GM03348 (cell line): ENCODE measurements around the gene CCDC92B.
A peak's percentile ranks its signal among the peaks of the same experiment; 100 is the strongest.
"Not testable (repeated sequence)": the region's sequence is repeated elsewhere in the genome, so short reads cannot be mapped to it uniquely, and the experiment has no call there.

Experiments
- DNase-seq: peaks from one replicate; pipeline ENCODE4 v3.0.0; 2012; ENCODE audit warnings: low spot score

The CCDC92B gene

GRCh38 chr17:2703606-2704005 lies 45.8 kb downstream of the CCDC92B start:
- no peak for DNase-seq

- no peak for DNase-seq
Measured at GRCh38 chr17:2703181-2703580, 46.3 kb downstream of the CCDC92B start.

DNA sequence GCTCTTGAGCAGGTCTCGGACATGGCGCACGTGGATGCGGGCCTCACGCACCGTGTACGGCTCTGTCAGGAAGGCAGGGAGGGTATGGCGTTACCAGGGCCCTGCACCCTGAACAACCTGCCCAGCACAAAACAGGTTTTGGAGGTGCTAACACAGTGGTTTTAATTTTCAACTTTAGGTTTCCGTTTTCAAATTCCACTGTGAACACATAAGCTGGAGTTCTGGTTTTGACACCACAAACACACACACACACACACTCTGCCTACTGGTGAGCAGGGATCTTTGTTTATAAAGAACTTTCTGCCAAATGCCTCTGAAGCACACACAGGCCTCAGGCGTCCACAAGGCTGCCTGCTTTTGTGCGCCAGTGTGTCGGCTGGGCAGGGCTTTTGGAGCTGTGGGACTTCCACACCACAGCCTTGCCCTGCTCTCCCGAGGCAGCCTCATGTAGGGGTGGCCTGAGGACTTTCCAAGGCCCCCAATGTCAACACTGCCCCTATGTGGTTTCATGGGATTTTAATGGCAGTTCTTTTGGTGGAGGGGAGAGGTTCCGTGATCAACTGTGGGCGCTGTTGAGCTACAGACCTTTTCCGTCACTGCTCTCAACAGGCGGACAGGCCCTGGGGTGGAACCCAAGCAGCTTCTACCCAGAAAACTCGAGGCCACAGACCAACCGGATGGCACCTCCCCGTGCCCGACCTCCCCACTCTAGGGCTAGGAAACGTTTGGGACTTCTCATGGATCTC lies 47.3 kb downstream of the CCDC92B start:
- no peak for DNase-seq

- no peak for DNase-seq
Measured at GRCh38 chr17:2701161-2701995, 48.1 kb downstream of the CCDC92B start.

GRCh38 chr17:2700491-2701141 lies 48.8 kb downstream of the CCDC92B start:
- DNase-seq, result no peak

- DNase-seq, result no peak
Measured at GRCh38 chr17:2700030-2700490, 49.4 kb downstream of the CCDC92B start.

- DNase-seq, result not testable (repeated sequence)
Measured at GRCh38 chr17:2699216-2699805, 50.1 kb downstream of the CCDC92B start.

- peak; percentile 4 for DNase-seq
Measured at GRCh38 chr17:2697611-2698162, 51.8 kb downstream of the CCDC92B start.

DNA sequence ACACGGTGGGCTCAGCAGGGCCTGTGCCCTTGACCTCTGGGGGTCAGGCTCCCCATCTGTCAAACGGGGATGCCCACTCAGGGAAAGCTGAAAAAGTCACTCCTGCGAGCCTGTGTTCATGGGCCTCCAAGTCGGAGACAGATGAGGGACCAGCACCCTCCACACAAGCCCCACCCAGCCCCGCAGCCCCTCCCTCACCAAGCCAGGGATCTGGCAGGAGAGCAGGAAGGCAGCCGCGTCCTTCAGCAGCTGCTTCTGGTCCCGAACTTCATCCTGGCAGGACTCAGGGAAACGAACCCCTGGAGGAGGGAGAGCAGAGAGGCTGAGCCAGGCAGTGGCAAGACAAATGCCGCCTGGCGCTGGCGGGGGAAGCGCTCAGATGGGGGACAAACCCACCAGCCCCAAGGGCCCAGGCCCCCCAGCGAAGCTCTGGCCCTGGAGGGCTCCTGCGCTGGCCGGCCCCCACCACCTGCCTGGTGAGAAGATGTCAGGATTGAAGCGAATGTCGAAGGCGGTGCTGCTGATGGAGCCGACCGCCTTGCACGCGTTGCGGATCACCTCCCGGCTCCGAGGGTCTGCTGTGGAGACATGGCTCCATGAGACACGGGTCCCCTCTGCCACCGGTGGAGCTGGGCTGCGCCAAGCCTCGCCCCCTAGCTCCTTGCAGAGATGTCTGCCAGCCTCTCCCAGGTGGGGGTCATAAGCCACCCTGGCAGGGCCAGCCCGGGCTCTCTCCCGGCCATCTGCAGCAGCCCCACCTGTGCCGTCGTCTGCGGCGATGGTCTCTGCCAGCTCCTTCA lies 53.3 kb downstream of the CCDC92B start:
- peak; percentile 4 for DNase-seq

GRCh38 chr17:2695243-2695960 lies 54.0 kb downstream of the CCDC92B start:
- no peak for DNase-seq

- peak; percentile 9 for DNase-seq
Measured at GRCh38 chr17:2694381-2695242, 54.8 kb downstream of the CCDC92B start.

- peak; percentile 5 for DNase-seq
Measured at GRCh38 chr17:2693561-2694380, 55.7 kb downstream of the CCDC92B start.

GRCh38 chr17:2692781-2693135 lies 56.7 kb downstream of the CCDC92B start:
- no peak for DNase-seq

GRCh38 chr17:2691965-2692780 lies 57.3 kb downstream of the CCDC92B start:
- DNase-seq, result no peak

- DNase-seq, result no peak
Measured at GRCh38 chr17:2691069-2691871, 58.2 kb downstream of the CCDC92B start.

DNA sequence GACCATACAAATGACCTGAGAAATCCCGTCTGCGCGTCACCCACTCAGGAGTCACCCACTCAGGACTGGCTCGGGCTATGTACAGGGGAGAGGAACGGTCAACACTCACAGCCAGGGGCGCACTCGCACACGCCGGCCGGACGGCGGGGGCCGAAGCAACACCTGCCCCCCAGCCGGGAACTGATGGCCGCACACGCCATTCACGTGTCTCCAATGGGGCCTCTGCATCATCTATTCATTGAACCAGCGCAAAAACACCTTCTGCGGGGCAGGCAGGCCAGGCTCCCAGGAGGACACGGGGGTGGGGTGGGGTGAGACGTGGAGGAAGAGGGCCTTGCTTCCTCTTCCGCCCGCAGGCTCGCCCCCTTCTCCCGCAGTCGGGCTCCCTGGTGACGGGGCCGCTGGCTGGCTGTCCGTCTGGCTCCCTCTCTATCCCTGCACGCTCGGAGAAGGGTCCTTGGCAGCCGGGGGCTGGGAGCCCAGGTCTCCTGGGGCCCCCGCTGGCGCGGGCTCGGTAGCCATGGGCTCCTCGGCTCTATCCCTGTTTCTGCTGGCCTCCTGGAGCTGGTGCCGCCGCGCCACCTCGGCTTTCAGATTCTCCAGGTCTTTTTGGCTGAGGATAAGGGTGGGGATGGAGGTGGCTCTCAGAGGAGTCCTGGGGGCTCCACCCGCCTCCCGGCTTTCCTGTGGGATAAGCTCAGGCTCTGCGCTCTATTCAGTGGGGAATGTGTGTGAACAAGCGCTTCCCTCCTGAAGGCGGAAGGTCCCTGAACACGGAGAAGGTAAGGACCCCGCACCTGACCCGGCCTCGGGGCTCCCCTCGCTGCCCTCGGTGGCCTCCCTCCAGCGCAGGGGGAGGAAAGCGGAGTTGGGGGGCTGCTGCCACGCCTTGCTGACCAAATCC lies 59.0 kb downstream of the CCDC92B start:
- DNase-seq, result peak; percentile 9
